Lower lobe of right lung (tissue), 2 donors: ENCODE data around the gene ARMC7. TPM values are rescaled to one million over a fixed set of nuclear protein-coding genes. Genes with fewer than 3 reads are reported as not detected.

ENCODE experiments used
- ATAC-seq, 2 donors: fragments of 200-7000 bp; cut with Tn5 transposase; one replicate each; pipeline ENCODE4 v1.9.1; 2020 to 2022; ENCODE audit warnings: mild to moderate bottlenecking in 2 of 2, moderate library complexity in 2 of 2
- DNase-seq: peaks from one replicate; pipeline ENCODE4 v3.0.0-alpha.2; 2020
- H3K27ac ChIP-seq: fragments of 200-600 bp; one replicate; pipeline ENCODE4 v1.8.0; 2022
- H3K27me3 ChIP-seq: fragments of 200-600 bp; one replicate; pipeline ENCODE4 v1.8.0; 2022; ENCODE audit warnings: low read depth
- H3K36me3 ChIP-seq: fragments of 200-600 bp; one replicate; pipeline ENCODE4 v1.8.0; 2022; ENCODE audit warnings: mild to moderate bottlenecking
- H3K4me1 ChIP-seq: fragments of 200-600 bp; one replicate; pipeline ENCODE4 v1.8.0; 2022
- H3K4me3 ChIP-seq: fragments of 200-600 bp; one replicate; pipeline ENCODE4 v1.8.0; 2022; ENCODE audit warnings: mild to moderate bottlenecking
- H3K9me3 ChIP-seq: fragments of 200-600 bp; one replicate; pipeline ENCODE4 v1.8.0; 2022
- CTCF ChIP-seq: fragments of 200-600 bp; IDR thresholded peaks from one replicate; pipeline ENCODE4 v1.8.0; 2022; ENCODE audit warnings: antibody characterized with exemption, mild to moderate bottlenecking
- intact Hi-C: fragments of 100-400 bp; cut with DNase I; formaldehyde crosslinking; loops from one replicate; pipeline ENCODE4 v1.11.0; 2022
- total RNA-seq: library from RNA; stranded (reverse); fragmentation: NEBNext Ultra II Directional; extraction: Animal tissue kit (Norgen Biotek cat#: 25700); gene quantifications from one replicate; pipeline ENCODE4 v1.2.1, GENCODE V29; 2021
- donor health status: DM: no; HTN: yes; CAD: no; lungs with severe emphysema.

Gene ARMC7
- total RNA-seq, 1 donor from 2014 or later, result 16.7 TPM

GRCh38 chr17:75114552-75115314, 5.0 kb downstream of the ARMC7 start:
- Histone ChIP-seq H3K4me3 (peak overlapping the region; percentile 71), H3K27ac (peak overlapping the region; percentile 91), H3K27me3 (no peaks in the 10 kb centered on the region), H3K36me3 (peaks cover 10% of the 10 kb centered on the region), H3K9me3 (no peaks in the 10 kb centered on the region), H3K4me1 (peaks cover 54% of the 10 kb centered on the region)
- DNase-seq (no peak), ATAC-seq (no peak)
- no peak for TF ChIP-seq CTCF
- intact Hi-C loops, result loop anchor here (10.0 kb wide), 1 partner anchor 60 kb away; no protein-coding TSS in a partner anchor

GRCh38 chr17:75115555-75115954, 5.8 kb downstream of the ARMC7 start:
- Histone ChIP-seq H3K27me3 (no peaks in the 10 kb centered on the region), H3K36me3 (peaks cover 16% of the 10 kb centered on the region), H3K4me1 (peaks cover 51% of the 10 kb centered on the region), H3K9me3 (no peaks in the 10 kb centered on the region), H3K4me3 (no peak overlapping the region), H3K27ac (peak overlapping the region; percentile 91)
- ATAC-seq (no peak), DNase-seq (no peak)
- TF ChIP-seq CTCF, result no peak
- intact Hi-C loops, result loop anchor here (10.0 kb wide), 1 partner anchor 59 kb away; no protein-coding TSS in a partner anchor

- peaks cover 28% of the 10 kb centered on the region for H3K36me3 ChIP-seq
- no peak for DNase-seq
- H3K9me3 ChIP-seq, result no peaks in the 10 kb centered on the region
- no peak for ATAC-seq
- H3K27ac ChIP-seq, result no peak overlapping the region
- intact Hi-C loops, result loop anchor here (10.0 kb wide), 1 partner anchor 58 kb away; no protein-coding TSS in a partner anchor
- H3K27me3 ChIP-seq, result no peaks in the 10 kb centered on the region
- H3K4me3 ChIP-seq, result no peak overlapping the region
- TF ChIP-seq CTCF, result no peak
- H3K4me1 ChIP-seq, result peaks cover 39% of the 10 kb centered on the region
Measured at GRCh38 chr17:75116737-75117136, 7.0 kb downstream of the ARMC7 start.

- ATAC-seq, result no peak
- Histone ChIP-seq H3K4me1 (peaks cover 33% of the 10 kb centered on the region), H3K36me3 (peaks cover 28% of the 10 kb centered on the region), H3K27ac (no peak overlapping the region), H3K9me3 (no peaks in the 10 kb centered on the region), H3K4me3 (no peak overlapping the region), H3K27me3 (no peaks in the 10 kb centered on the region)
- TF ChIP-seq CTCF, result no peak
- intact Hi-C loops, result loop anchor here (10.0 kb wide), 1 partner anchor 56 kb away; no protein-coding TSS in a partner anchor
- DNase-seq, result no peak
Measured at GRCh38 chr17:75118307-75118706, 8.5 kb downstream of the ARMC7 start.

GRCh38 chr17:75124041-75124818, 14.5 kb downstream of the ARMC7 start:
- peak overlapping the region; percentile 83 for H3K27ac ChIP-seq
- intact Hi-C loops, result no loop called here
- DNase-seq (peak; percentile 78), ATAC-seq (peak; percentile 92)
- no peak overlapping the region for H3K4me3 ChIP-seq
- no peaks in the 10 kb centered on the region for H3K27me3 ChIP-seq
- no peak for TF ChIP-seq CTCF
- H3K36me3 ChIP-seq, result peaks cover 28% of the 10 kb centered on the region
- H3K4me1 ChIP-seq, result peaks cover 25% of the 10 kb centered on the region
- no peaks in the 10 kb centered on the region for H3K9me3 ChIP-seq
